GM23338 (cell line): ENCODE measurements around the gene RFX6.

Source experiments
- CREB1 ChIP-seq: fragments of 250-450 bp; sonication (Bioruptor Pico); IDR thresholded peaks from 2 replicates; pipeline ENCODE4 v1.5.0; 2020; ENCODE audit warnings: low read depth, mild to moderate bottlenecking, moderate library complexity
- CTCF ChIP-seq, 2 experiments: fragments of 200-600 bp in 1 of 2; sonication (generic) in 1 of 2; conservative IDR thresholded peaks; 2 replicates each; pipeline versions ENCODE4 v1.5.1 to v1.6.1; 2016 to 2017; ENCODE audit warnings: antibody characterized with exemption in 2 of 2, low read depth in 2 of 2, mild to moderate bottlenecking in 2 of 2, moderate library complexity in 1 of 2
- ETS1 ChIP-seq: IDR thresholded peaks from 2 replicates; pipeline ENCODE4 v1.6.1; 2016; ENCODE audit warnings: antibody characterized with exemption
- EZH2 ChIP-seq: fragments of 200-600 bp; sonication (generic); IDR thresholded peaks from one replicate; pipeline ENCODE4 v1.8.0; 2017; ENCODE audit warnings: antibody characterized with exemption, mild to moderate bottlenecking, low read depth; ENCODE audit not compliant: unreplicated experiment
- EZH2phosphoT487 ChIP-seq: fragments of 200-600 bp; sonication (generic); IDR thresholded peaks from one replicate; pipeline ENCODE4 v1.8.1; 2018; ENCODE audit warnings: antibody characterized with exemption; ENCODE audit not compliant: unreplicated experiment
- JUNB ChIP-seq: IDR thresholded peaks from one replicate; pipeline ENCODE4 v1.6.1; 2016; ENCODE audit warnings: antibody characterized with exemption; ENCODE audit not compliant: unreplicated experiment
- POLR2AphosphoS5 ChIP-seq: IDR thresholded peaks from 2 replicates; pipeline ENCODE4 v1.6.1; 2016; ENCODE audit warnings: antibody characterized with exemption, low read depth
- REST ChIP-seq: IDR thresholded peaks from one replicate; pipeline ENCODE4 v1.6.1; 2018; ENCODE audit warnings: antibody characterized with exemption; ENCODE audit not compliant: unreplicated experiment
- STAT1 ChIP-seq: IDR thresholded peaks from one replicate; pipeline ENCODE4 v1.6.1; 2016; ENCODE audit warnings: antibody characterized with exemption; ENCODE audit not compliant: unreplicated experiment
- ZNF114 ChIP-seq: fragments of 250-450 bp; sonication (Bioruptor Pico); IDR thresholded peaks from 2 replicates; pipeline ENCODE4 v1.5.0; 2020; ENCODE audit warnings: mild to moderate bottlenecking, moderate library complexity
- ZNF462 ChIP-seq: fragments of 250-450 bp; sonication (Bioruptor Pico); IDR thresholded peaks from 2 replicates; pipeline ENCODE4 v1.5.0; 2020; ENCODE audit warnings: mild to moderate bottlenecking, moderate library complexity

GRCh38 chr6:116902634-116903033 is 25.6 kb downstream of the RFX6 start:
- no peak for TF ChIP-seq CTCF (conservative IDR thresholded peaks at IDR 0.05; ENCODE audit: low read depth in 2 of 2)
- no peak for TF ChIP-seq EZH2
- no peak for TF ChIP-seq ZNF462
- TF ChIP-seq ZNF114: no peak
- TF ChIP-seq CREB1: no peak
- TF ChIP-seq EZH2phosphoT487: no peak
- TF ChIP-seq ETS1: no peak
- TF ChIP-seq POLR2AphosphoS5: no peak
- TF ChIP-seq REST: no peak
- TF ChIP-seq JUNB: no peak
- TF ChIP-seq STAT1: no peak
